ENCODE data around the gene SLC35D1. TPM values are rescaled to one million over a fixed set of nuclear protein-coding genes. Genes with fewer than 3 reads are reported as not detected.

Gene SLC35D1
- polyA plus RNA-seq, 1 of the 3 experiments (the other 2 are of a cell fraction) = 4.8 TPM

- WGBS (ENCODE audit: low lambda C conversion rate) = 89% methylated on average over 5 of the region's 5 CpGs
Measured at GRCh38 chr1:67001682-67002425, 52.1 kb downstream of the SLC35D1 start.

GRCh38 chr1:66999640-67000400 lies 54.1 kb downstream of the SLC35D1 start:
- no peak overlapping the region for H2AFZ ChIP-seq (ENCODE audit: low read depth)
- H3K36me3 ChIP-seq (replicated peaks in 1 of 2; ENCODE audit: control insufficient read depth in 1 of 2, insufficient read depth in 2 of 2, low read length in 1 of 2) = peaks cover 16 to 32% of the 10 kb centered on the region in 2 experiments
- ChIA-PET POLR2A (no interaction called here), CTCF (interaction anchor here (3.0 to 3.2 kb wide), 2 partner anchors 149 to 234 kb away, joined by 7 to 14 read pairs; no protein-coding TSS in a partner anchor)
- no peak overlapping the region for H3K27ac ChIP-seq (ENCODE audit: low read depth in 2 of 2, low read length in 1 of 2)
- WGBS (ENCODE audit: low lambda C conversion rate) = 94% methylated on average over 7 of the region's 7 CpGs
- no peak overlapping the region for H3K4me2 ChIP-seq
- H3F3A ChIP-seq (replicated peaks; ENCODE audit: insufficient read depth) = peaks cover 11% of the 10 kb centered on the region
- no peak overlapping the region for H3K9ac ChIP-seq
- TF ChIP-seq MEF2A (IDR thresholded peaks at IDR 0.05; ENCODE audit: borderline replicate concordance, low read depth) (no peak), TAF1 (IDR thresholded peaks at IDR 0.05; ENCODE audit: borderline replicate concordance, low read depth, low read length) (no peak), EZH2phosphoT487 (IDR thresholded peaks at IDR 0.05; ENCODE audit: borderline replicate concordance, low read depth) (no peak), NRF1 (IDR thresholded peaks at IDR 0.05; ENCODE audit: low read depth, low read length) (no peak), PBX3 (IDR thresholded peaks at IDR 0.05) (no peak), RAD21 (IDR thresholded peaks at IDR 0.05; ENCODE audit: low read length) (no peak), NFIC (IDR thresholded peaks at IDR 0.05; ENCODE audit: borderline replicate concordance) (no peak), SIN3A (IDR thresholded peaks at IDR 0.05; ENCODE audit: borderline replicate concordance, low read depth, low read length) (no peak)
- DNase-seq = no peak
- no peaks in the 10 kb centered on the region for H4K20me1 ChIP-seq (ENCODE audit: insufficient read depth)
- no peaks in the 10 kb centered on the region for H3K9me2 ChIP-seq
- H3K4me1 ChIP-seq (ENCODE audit: control insufficient read depth in 1 of 2, insufficient read depth in 2 of 2, low read depth in 1 of 2, low read length in 1 of 2) = peaks cover 0 to 3% of the 10 kb centered on the region in 2 experiments; a peak in 1 of 4 replicates
- H3K79me2 ChIP-seq (ENCODE audit: insufficient read depth) = no peaks in the 10 kb centered on the region
- H3K4me3 ChIP-seq (ENCODE audit: low read depth in 2 of 2, low read length in 1 of 2) = no peak overlapping the region
- H3K9me3 ChIP-seq = no peaks in the 10 kb centered on the region
- no peaks in the 10 kb centered on the region for H3K27me3 ChIP-seq (ENCODE audit: insufficient read depth)

More at GRCh38 chr1:67001682-67002425, 52.1 kb downstream of the SLC35D1 start:
- TF ChIP-seq TEAD4 (IDR thresholded peaks at IDR 0.05; ENCODE audit: borderline replicate concordance, insufficient read depth) = no peak
- no peaks in the 10 kb centered on the region for H3K27me3 ChIP-seq (ENCODE audit: insufficient read depth)
- H3K9ac ChIP-seq = no peak overlapping the region
- ChIA-PET POLR2A (no interaction called here), CTCF (interaction anchor here (0.8 to 3.2 kb wide), 4 partner anchors 145 to 236 kb away, joined by 3 to 11 read pairs (median 6); no protein-coding TSS in a partner anchor)
- H4K20me1 ChIP-seq (ENCODE audit: insufficient read depth) = no peaks in the 10 kb centered on the region
- no peaks in the 10 kb centered on the region for H3K9me2 ChIP-seq
- no peaks in the 10 kb centered on the region for H3K9me3 ChIP-seq
- H3K79me2 ChIP-seq (ENCODE audit: insufficient read depth) = no peaks in the 10 kb centered on the region
- no peak overlapping the region for H3K4me3 ChIP-seq (ENCODE audit: low read depth in 2 of 2, low read length in 1 of 2)
- no peaks in the 10 kb centered on the region for H3K4me1 ChIP-seq (ENCODE audit: control insufficient read depth in 1 of 2, insufficient read depth in 2 of 2, low read depth in 1 of 2, low read length in 1 of 2)
- peaks cover 11% of the 10 kb centered on the region for H3F3A ChIP-seq (replicated peaks; ENCODE audit: insufficient read depth)
- H2AFZ ChIP-seq (ENCODE audit: low read depth) = no peak overlapping the region
- no peak overlapping the region for H3K4me2 ChIP-seq
- DNase-seq = no peak
- peaks cover 16 to 36% of the 10 kb centered on the region in 2 experiments for H3K36me3 ChIP-seq (replicated peaks in 1 of 2; ENCODE audit: control insufficient read depth in 1 of 2, insufficient read depth in 2 of 2, low read length in 1 of 2)
- H3K27ac ChIP-seq (ENCODE audit: low read depth in 2 of 2, low read length in 1 of 2) = no peak overlapping the region
